Placental pericyte (primary cell): ENCODE results near the gene RPAP2. TPM values are rescaled to one million over a fixed set of nuclear protein-coding genes. Genes with fewer than 3 reads are reported as not detected.

ENCODE experiments used
- small RNA-seq: library from RNA; depleted of rRNA; stranded (forward); fragments of <200 nt; gene quantifications from one replicate; pipeline ENCODE3, GENCODE V24; 2012; ENCODE audit warnings: low replicate concordance
- total RNA-seq: library from RNA; depleted of rRNA; stranded (reverse); fragments of >200 nt; gene quantifications from 2 replicates; pipeline ENCODE4 v1.2.3, GENCODE V29; 2012

The RPAP2 gene
- total RNA-seq = 5.3 and 6.4 TPM in 2 replicates

GRCh38 chr1:92298573-92299476 lies at the start of gene RPAP2, which contains the start of gene GLMN:
TSS of gene RPAP2 (plus strand) at chr1:92299059. CDS start at chr1:92299074, 15 bp downstream.
TSS of gene GLMN (minus strand) at chr1:92298987. CDS start at chr1:92297999, 988 bp downstream.

Small RNA genes within 50 kb of the gene (small RNA-seq; reads per million reads assigned to genes)
- not detected for gene RN7SL824P

Other genes with a start within 250 kb of the RPAP2 start
- gene SETSIP, start 223.6 kb upstream of the RPAP2 start, total RNA-seq = not detected in 2 replicates
- gene BTBD8, start 218.7 kb upstream of the RPAP2 start, total RNA-seq = 2.4 and 2.8 TPM in 2 replicates
- gene C1orf146, start 81.1 kb upstream of the RPAP2 start, total RNA-seq = not detected in 2 replicates
- 5.7 and 15.3 TPM in 2 replicates for gene GLMN, start 72 bp upstream of the RPAP2 start, total RNA-seq
- gene GFI1, start 187.9 kb downstream of the RPAP2 start, total RNA-seq = 0.57 TPM in 1 of 2 replicates, not detected in the other